K562 (cell line): ENCODE data around the gene COL7A1. TPM values are rescaled to one million over a fixed set of nuclear protein-coding genes. Genes with fewer than 3 reads are reported as not detected.

Experiments used
- ATAC-seq: fragments of 200-7000 bp; cut with Tn5 transposase; 3 replicates; pipeline ENCODE4 v1.9.1; 2020; ENCODE audit warnings: moderate library complexity
- BruUV-seq: library from RNA; stranded (reverse); fragments of 400-500 nt; replicated peaks from 2 replicates; lab custom pipeline; 2021; lab: Mats Ljungman, UMichigan
- CTCF ChIA-PET: fragments of 300-600 bp; formaldehyde crosslinking; extraction: SDS; loops from one replicate; lab custom pipeline; 2021; ENCODE audit warnings: low intra/inter-chr PET ratio; lab: Yijun Ruan, JAX
- POLR2A ChIA-PET: fragments of 300-600, 350-650 bp; sonication (Branson Sonifier 250); formaldehyde crosslinking; extraction: SDS; loops from one replicate; lab custom pipeline; 2021; ENCODE audit warnings: antibody characterized with exemption, inconsistent platforms; lab: Yijun Ruan, JAX
- DNase-seq, 4 experiments: peaks; one replicate each; pipeline versions ENCODE4 v3.0.0 to v3.0.0-alpha.2; 2011 to 2018; ENCODE audit warnings: low spot score in 3 of 4, mixed read lengths in 3 of 4; ENCODE audit errors: extremely low read depth in 1 of 4
- FAIRE-seq: peaks from 2 replicates; lab custom pipeline; 2011; peaks lifted over from hg19 to GRCh38; lab: Jason Lieb, UNC
- H2AFZ ChIP-seq: 2 replicates; pipeline ENCODE4 v1.6.0; 2011; ENCODE audit warnings: low read depth, low read length, control low read depth, inconsistent platforms
- H3K27ac ChIP-seq: fragments of 200-600 bp; 3 replicates; pipeline ENCODE4 v1.8.0; 2011; ENCODE audit warnings: low read depth, mild to moderate bottlenecking, control low read depth, inconsistent platforms, low read length, moderate library complexity, mixed read lengths; ENCODE audit errors: extremely low read depth
- H3K27me3 ChIP-seq, 2 experiments: fragments of 300-600 bp in 1 of 2; 2 replicates in 1 of 2; 3 replicates in 1 of 2; pipeline versions ENCODE4 v1.6.0 to v1.8.0; 2011; ENCODE audit warnings: inconsistent platforms in 2 of 2, low read length in 2 of 2, mild to moderate bottlenecking in 1 of 2, mixed read lengths in 1 of 2, moderate library complexity in 1 of 2; ENCODE audit not compliant: control insufficient read depth in 2 of 2, insufficient read depth in 2 of 2
- H3K36me3 ChIP-seq: fragments of 300-600 bp; 3 replicates; pipeline ENCODE4 v1.8.0; 2011; ENCODE audit warnings: mild to moderate bottlenecking, low read length, inconsistent platforms; ENCODE audit not compliant: control insufficient read depth, insufficient read depth
- H3K4me1 ChIP-seq, 2 experiments: fragments of 200-600 bp in 1 of 2; replicated peaks in 1 of 2; 2 replicates in 1 of 2; 3 replicates in 1 of 2; pipeline versions ENCODE4 v1.5.1 to v1.8.0; 2011; ENCODE audit warnings: inconsistent platforms in 2 of 2, low read length in 2 of 2, mild to moderate bottlenecking in 1 of 2, mixed read lengths in 1 of 2, moderate library complexity in 1 of 2; ENCODE audit not compliant: control insufficient read depth in 2 of 2, insufficient read depth in 2 of 2
- H3K4me2 ChIP-seq: 2 replicates; pipeline ENCODE4 v1.6.1; 2011; ENCODE audit warnings: low read length, control low read depth, inconsistent platforms, mixed read lengths; ENCODE audit not compliant: insufficient read depth
- H3K4me3 ChIP-seq: fragments of 200-600 bp; sonication (generic), shearing (Covaris generic); 2 replicates; pipeline ENCODE4 v1.5.1; 2016; ENCODE audit warnings: control low read depth, inconsistent platforms
- H3K79me2 ChIP-seq: fragments of 200-600 bp; 3 replicates; pipeline ENCODE4 v1.8.0; 2011; ENCODE audit warnings: low read length, inconsistent platforms; ENCODE audit not compliant: control insufficient read depth, insufficient read depth
- H3K9ac ChIP-seq, 2 experiments: 2 replicates each; pipeline versions ENCODE4 v1.6.0 to v1.6.1; 2011; ENCODE audit warnings: low read depth in 2 of 2, low read length in 2 of 2, control low read depth in 1 of 2, inconsistent platforms in 1 of 2, mild to moderate bottlenecking in 1 of 2, mixed read lengths in 1 of 2; ENCODE audit not compliant: insufficient read depth in 1 of 2
- H3K9me1 ChIP-seq: one replicate; pipeline ENCODE4 v1.6.0; 2011; ENCODE audit warnings: inconsistent platforms, mild to moderate bottlenecking, low read length, moderate library complexity; ENCODE audit not compliant: control insufficient read depth, insufficient read depth
- H3K9me3 ChIP-seq: replicated peaks from 2 replicates; pipeline ENCODE4 v1.5.1; 2011; ENCODE audit warnings: low read depth, low read length, inconsistent platforms; ENCODE audit not compliant: control insufficient read depth, insufficient read depth
- H4K20me1 ChIP-seq: replicated peaks from 2 replicates; pipeline ENCODE4 v1.6.1; 2011; ENCODE audit warnings: low read length, inconsistent platforms, mixed read lengths; ENCODE audit not compliant: control insufficient read depth, insufficient read depth
- CBFA2T2 ChIP-seq: fragments of 450-650 bp; conservative IDR thresholded peaks from 2 replicates; pipeline ENCODE4 v1.6.1; 2017; ENCODE audit warnings: mild to moderate bottlenecking
- FOXJ3 ChIP-seq: sonication (generic); formaldehyde crosslinking; IDR thresholded peaks from 2 replicates; pipeline ENCODE4 v1.4.0; 2020; ENCODE audit warnings: mild to moderate bottlenecking, missing genetic modification reagents
- HNRNPL ChIP-seq: fragments of 200-400 bp; formaldehyde crosslinking; IDR thresholded peaks from 2 replicates; pipeline ENCODE4 v1.6.1; 2017; ENCODE audit warnings: low read depth, mild to moderate bottlenecking, low read length
- KLF6 ChIP-seq: fragments of 250-450 bp; sonication (Bioruptor Pico); IDR thresholded peaks from 2 replicates; pipeline ENCODE4 v1.4.0; 2020; ENCODE audit warnings: mild to moderate bottlenecking, moderate library complexity, borderline replicate concordance
- RBFOX2 ChIP-seq: fragments of 200-400 bp; formaldehyde crosslinking; IDR thresholded peaks from 2 replicates; pipeline ENCODE4 v1.6.1; 2017; ENCODE audit warnings: low read depth, mild to moderate bottlenecking, low read length, moderate library complexity
- SUPT5H ChIP-seq: fragments of 450-650 bp; IDR thresholded peaks from 2 replicates; pipeline ENCODE4 v1.6.1; 2016
- XRCC4 ChIP-seq: IDR thresholded peaks from one replicate; pipeline ENCODE4 v1.6.1; 2011; ENCODE audit not compliant: insufficient read depth, insufficient read length; ENCODE audit errors: extremely low read depth
- ZNF146 ChIP-seq: IDR thresholded peaks from one replicate; pipeline ENCODE4 v1.6.1; 2018; ENCODE audit warnings: missing compliant biosample characterization; ENCODE audit not compliant: unreplicated experiment
- ZNF561 ChIP-seq: fragments of 450-650 bp; formaldehyde crosslinking; conservative IDR thresholded peaks from 2 replicates; pipeline ENCODE4 v1.4.0; 2020; ENCODE audit warnings: mild to moderate bottlenecking, moderate library complexity
- WGBS: fragments of 100-300 bp; shearing (Covaris generic); methylation state at CpG from one replicate; pipeline ENCODE4 v1.1.6; 2016; ENCODE audit warnings: low coverage, mixed read lengths; ENCODE audit not compliant: insufficient coverage; ENCODE audit errors: missing lambda C conversion rate; 5-methylcytosine and 5-hydroxymethylcytosine counted together
- in situ Hi-C: fragments of 300-500 bp; cut with MboI; formaldehyde crosslinking; loops from 4 replicates; pipeline ENCODE4 v1.15.0; 2018; ENCODE audit warnings: inconsistent platforms, mixed read lengths
- intact Hi-C: fragments of 100-400 bp; cut with micrococcal nuclease; formaldehyde crosslinking; loops from 2 replicates; pipeline ENCODE4 v1.14.2; 2022
- polyA plus RNA-seq, 8 experiments: library from polyadenylated mRNA; depleted of rRNA in 4 of 8; stranded (reverse) in 5 of 8; unstranded in 3 of 8; fragments of >200 nt; fragmentation: Nextera tagmentation in 2 of 8; fragmentation: Illumina TruSeq in 1 of 8; extraction: Ambion mirVana in 2 of 8; extraction: Trizol in 1 of 8; gene quantifications; 2 replicates each; pipeline versions ENCODE4 v1.2.1 to v1.2.3, GENCODE V29; 2011 to 2014; ENCODE audit warnings: inconsistent platforms in 1 of 8, missing spikeins in 1 of 8
- total RNA-seq, 7 experiments: library from RNA; depleted of rRNA in 6 of 7; stranded (reverse); fragments of >200 nt in 6 of 7; fragmentation: Illumina TruSeq in 2 of 7; extraction: Trizol in 2 of 7; gene quantifications; 2 replicates each; pipeline versions ENCODE4 v1.2.1 to v1.2.3, GENCODE V29; 2011 to 2021; ENCODE audit warnings: low replicate concordance in 1 of 7
- TF ChIP-seq, protein P1 (sequence below): fragments of 250-450 bp; sonication (Bioruptor Pico); IDR thresholded peaks from 2 replicates; pipeline ENCODE4 v1.5.0; 2021; ENCODE audit warnings: mild to moderate bottlenecking, borderline replicate concordance

Gene COL7A1
- total and polyA plus RNA-seq, 9 of the 15 experiments (the other 6 are each of a cell fraction or from before 2014, with no cell fraction given) = 0.09 to 0.66 (median 0.35) TPM; not detected in 3

GRCh38 chr3:48573973-48574585 is 21.1 kb downstream of the COL7A1 start (continued):
- TF ChIP-seq XRCC4 (no peak), FOXJ3 (CRISPR knock-in tag) (no peak), KLF6 (CRISPR knock-in tag) (no peak), ZNF561 (no peak), SUPT5H (no peak), RBFOX2 (no peak), HNRNPL (no peak)
- TF ChIP-seq, protein P1, sequence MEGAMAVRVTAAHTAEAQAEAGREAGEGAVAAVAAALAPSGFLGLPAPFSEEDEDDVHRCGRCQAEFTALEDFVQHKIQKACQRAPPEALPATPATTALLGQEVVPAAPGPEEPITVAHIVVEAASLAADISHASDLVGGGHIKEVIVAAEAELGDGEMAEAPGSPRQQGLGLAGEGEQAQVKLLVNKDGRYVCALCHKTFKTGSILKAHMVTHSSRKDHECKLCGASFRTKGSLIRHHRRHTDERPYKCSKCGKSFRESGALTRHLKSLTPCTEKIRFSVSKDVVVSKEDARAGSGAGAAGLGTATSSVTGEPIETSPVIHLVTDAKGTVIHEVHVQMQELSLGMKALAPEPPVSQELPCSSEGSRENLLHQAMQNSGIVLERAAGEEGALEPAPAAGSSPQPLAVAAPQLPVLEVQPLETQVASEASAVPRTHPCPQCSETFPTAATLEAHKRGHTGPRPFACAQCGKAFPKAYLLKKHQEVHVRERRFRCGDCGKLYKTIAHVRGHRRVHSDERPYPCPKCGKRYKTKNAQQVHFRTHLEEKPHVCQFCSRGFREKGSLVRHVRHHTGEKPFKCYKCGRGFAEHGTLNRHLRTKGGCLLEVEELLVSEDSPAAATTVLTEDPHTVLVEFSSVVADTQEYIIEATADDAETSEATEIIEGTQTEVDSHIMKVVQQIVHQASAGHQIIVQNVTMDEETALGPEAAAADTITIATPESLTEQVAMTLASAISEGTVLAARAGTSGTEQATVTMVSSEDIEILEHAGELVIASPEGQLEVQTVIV (CRISPR knock-in tag) = no peak
- TF ChIP-seq, all 486 proteins: peak for 0

DNA sequence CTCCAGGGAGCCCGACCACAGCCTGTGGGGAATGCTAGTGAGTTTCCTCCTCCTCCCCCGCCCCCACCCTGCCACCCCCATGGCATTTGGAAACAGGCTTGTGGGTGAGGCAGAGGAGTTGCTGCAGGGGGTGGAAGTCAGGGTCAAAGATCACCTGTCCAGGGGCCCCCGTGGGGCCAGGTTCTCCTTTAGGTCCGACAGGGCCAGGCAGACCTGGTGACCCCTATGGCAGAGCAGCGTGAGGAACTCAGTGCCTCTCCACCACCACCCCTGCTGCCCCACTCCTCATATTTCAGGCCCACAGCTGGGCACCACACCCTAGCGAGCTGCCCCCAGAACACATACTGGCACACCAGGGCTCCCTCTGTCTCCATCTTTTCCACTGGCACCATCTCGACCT is 22.6 kb downstream of the COL7A1 start:
- 47% methylated on average over 3 of the region's 7 CpGs for WGBS
- no peaks in the 10 kb centered on the region for H3K9me3 ChIP-seq
- no peaks in the 10 kb centered on the region for H3K9me1 ChIP-seq
- peaks cover 0 to 9% of the 10 kb centered on the region in 2 experiments; a peak in 1 of 5 replicates for H3K4me1 ChIP-seq
- POLR2A ChIA-PET = interaction anchor here (0.6 kb wide), 1 partner anchor 87 kb away, joined by 3 read pairs; no protein-coding TSS in a partner anchor
- no peak overlapping the region for H3K4me2 ChIP-seq
- no peak overlapping the region for H3K9ac ChIP-seq
- no peak for ATAC-seq
- H3K27ac ChIP-seq = no peak overlapping the region
- TF ChIP-seq CBFA2T2 = no peak
- no peak for TF ChIP-seq ZNF146 (CRISPR knock-in tag)
- H3K36me3 ChIP-seq = no peaks in the 10 kb centered on the region
- H2AFZ ChIP-seq = no peak overlapping the region
- CTCF ChIA-PET = no interaction called here
- no peaks in the 10 kb centered on the region for H3K79me2 ChIP-seq
- H4K20me1 ChIP-seq = no peaks in the 10 kb centered on the region
- intact Hi-C loops (no loop called here), in situ Hi-C loops (no loop called here)
- H3K4me3 ChIP-seq = no peak overlapping the region
- BruUV-seq = no TSS peak
- H3K27me3 ChIP-seq = no peaks in the 10 kb centered on the region
- no peak for FAIRE-seq
- DNase-seq = no peak
